Stimulated activated CD8-positive, alpha-beta memory T cell treated with anti-CD3 and anti-CD28 coated beads, Interleukin-15, amount 100 ng/mL, for 1 hour (primary cell): Measurements from ENCODE around the gene TUBA1C.
"Not testable (repeated sequence)": the region's sequence is repeated elsewhere in the genome, so short reads cannot be mapped to it uniquely, and the experiment has no call there.

Source experiments
- DNase-seq: peaks from one replicate; pipeline ENCODE4 v3.0.0-alpha.2; 2020; ENCODE audit warnings: low read depth

TUBA1C gene

DNA sequence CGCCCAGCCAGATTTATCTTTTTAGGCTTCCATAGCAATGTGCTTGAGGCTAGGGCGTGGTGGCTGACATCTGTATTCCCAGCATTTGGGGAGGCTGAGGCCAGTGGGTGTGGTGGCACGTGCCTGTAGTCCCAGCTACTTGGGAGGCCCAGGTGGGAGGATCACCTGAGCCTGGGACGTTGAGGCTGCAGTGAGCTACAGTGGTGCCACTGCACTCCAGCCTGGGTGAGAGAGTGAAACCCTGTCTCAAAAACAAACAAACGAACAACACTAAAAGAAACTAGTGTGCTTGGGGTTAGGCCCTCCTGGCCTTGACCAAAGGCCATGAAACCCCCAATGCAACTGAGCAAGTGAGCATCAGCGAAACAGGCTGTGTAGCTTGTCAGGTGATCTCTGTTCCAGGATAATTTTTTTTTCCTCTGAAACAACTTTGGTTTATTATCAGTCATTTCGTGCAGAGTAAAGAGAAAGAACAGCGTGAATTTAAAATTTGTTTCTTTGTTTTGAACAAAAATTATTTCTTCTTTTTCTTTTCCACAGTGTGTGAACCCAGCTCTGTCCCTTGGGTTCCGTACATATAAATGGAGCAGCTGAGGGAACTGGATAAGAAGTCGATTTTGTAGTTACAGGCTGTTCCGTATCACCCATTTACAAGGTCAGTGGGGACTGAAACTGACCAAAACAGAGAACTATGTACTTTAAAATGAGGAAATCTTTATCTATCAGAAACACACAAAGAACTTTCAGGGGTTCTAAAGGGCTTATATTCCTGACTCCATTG is 8.8 kb upstream of the TUBA1C start:
- no peak for DNase-seq

DNA sequence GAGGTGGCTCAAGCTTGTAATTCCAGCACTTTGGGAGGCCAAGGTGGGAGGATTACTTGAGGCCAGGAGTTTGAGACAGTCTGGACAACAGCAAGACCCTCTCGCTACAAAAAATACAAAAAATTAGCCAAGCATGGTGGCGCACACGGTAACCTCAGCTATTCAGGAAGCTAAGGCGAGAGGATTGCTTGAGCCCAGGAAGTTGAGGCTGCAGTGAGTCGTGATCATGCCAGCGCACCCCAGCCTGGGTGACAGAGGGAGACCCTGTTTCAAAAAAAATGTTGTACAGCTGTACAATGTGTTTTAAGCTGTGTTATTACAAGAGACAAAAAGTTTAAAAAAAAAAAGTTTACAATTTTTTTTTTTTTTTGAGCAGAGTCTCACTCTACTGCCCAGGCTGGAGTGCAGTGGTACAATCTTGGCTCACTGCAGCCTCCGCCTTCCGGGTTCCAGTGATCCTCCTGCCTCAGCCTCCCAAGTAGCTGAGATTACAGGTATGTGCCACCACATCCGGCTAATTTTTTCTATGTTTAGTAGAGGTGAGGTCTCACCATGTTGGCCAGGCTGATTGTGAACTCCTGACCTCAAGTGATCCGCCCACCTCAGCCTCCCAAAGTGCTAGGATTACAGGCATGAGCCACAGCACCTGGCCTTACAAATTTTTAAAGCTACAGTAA is 7.2 kb upstream of the TUBA1C start:
- not testable (repeated sequence) for DNase-seq

DNA sequence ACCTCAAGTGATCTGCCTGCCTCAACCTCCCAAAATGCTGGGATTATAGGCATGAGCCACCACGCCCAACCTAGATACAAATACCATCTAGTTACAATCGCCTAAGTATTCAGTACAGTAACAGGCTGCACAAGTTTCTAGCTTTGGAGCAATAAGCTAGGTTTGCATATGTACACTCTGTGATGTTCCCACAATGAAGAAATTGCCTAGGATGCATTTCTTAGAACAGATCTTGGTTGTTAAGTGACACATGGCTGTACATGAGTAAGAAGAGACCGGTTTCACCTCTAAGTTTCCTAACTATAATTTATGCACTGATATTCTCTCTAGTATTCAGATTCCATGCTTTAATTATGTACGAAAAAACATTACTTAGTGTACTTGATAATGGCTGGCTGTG is 5.4 kb upstream of the TUBA1C start:
- DNase-seq = no peak

DNA sequence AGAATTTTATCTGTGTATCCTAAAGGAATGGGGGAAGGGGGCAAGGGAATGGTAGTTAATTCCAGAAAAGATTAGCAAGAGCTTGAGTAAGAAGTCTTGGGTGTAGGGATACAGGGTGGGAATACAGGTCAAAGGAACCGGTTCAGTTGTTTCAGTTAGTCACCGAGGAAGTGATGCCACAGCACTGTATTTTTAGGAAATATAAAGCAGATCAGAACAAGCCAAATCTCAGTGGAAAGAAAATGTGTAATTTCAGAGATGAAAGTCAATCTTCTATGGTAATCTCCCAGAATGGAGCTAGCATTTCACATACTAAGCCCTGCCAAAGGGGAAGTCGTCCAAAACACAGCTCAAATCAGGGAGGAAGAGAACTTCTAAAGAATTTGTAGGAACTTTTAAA is 4.7 kb upstream of the TUBA1C start:
- DNase-seq = no peak

GRCh38 chr12:49260571-49261363 is 4.1 kb upstream of the TUBA1C start:
- DNase-seq = no peak

- DNase-seq = no peak
These were observed 3.2 kb upstream of the TUBA1C start for GRCh38 chr12:49261721-49262120.

GRCh38 chr12:49263400-49263763 is 1.5 kb upstream of the TUBA1C start:
- DNase-seq = no peak

- no peak for DNase-seq
These were observed 413 bp upstream of the TUBA1C start for GRCh38 chr12:49264466-49264872.

GRCh38 chr12:49269191-49269590 is 4.3 kb downstream of the TUBA1C start:
- not testable (repeated sequence) for DNase-seq

DNA sequence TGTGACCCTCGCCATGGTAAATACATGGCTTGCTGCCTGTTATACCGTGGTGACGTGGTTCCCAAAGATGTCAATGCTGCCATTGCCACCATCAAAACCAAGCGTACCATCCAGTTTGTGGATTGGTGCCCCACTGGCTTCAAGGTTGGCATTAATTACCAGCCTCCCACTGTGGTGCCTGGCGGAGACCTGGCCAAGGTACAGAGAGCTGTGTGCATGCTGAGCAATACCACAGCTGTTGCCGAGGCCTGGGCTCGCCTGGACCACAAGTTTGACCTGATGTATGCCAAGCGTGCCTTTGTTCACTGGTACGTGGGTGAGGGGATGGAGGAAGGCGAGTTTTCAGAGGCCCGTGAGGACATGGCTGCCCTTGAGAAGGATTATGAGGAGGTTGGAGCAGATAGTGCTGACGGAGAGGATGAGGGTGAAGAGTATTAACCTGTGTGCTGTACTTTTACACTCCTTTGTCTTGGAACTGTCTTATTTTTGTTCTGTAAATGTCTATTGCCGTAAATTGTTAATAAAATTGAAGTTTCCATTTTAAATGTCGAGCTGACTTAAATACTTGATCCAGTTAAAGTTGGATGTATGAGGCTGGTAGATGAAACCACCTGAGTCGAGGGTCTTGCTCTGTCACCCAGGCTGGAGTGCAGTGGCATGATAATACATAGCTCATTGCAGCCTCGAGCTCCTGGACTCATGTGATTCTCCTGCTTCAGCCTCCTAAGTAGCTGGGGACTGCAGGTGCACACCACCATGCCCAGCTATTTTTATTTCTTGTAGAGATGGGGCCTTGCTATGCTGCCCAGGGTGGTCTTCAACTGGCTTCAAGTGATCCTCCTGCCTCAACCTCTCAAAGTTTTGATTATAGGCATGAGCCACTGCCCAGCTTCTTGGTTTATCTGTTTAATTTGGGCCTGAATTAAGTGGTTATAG is 8.2 kb downstream of the TUBA1C start:
- no peak for DNase-seq

- DNase-seq = no peak
These were observed 9.0 kb downstream of the TUBA1C start for GRCh38 chr12:49273726-49274395.

DNA sequence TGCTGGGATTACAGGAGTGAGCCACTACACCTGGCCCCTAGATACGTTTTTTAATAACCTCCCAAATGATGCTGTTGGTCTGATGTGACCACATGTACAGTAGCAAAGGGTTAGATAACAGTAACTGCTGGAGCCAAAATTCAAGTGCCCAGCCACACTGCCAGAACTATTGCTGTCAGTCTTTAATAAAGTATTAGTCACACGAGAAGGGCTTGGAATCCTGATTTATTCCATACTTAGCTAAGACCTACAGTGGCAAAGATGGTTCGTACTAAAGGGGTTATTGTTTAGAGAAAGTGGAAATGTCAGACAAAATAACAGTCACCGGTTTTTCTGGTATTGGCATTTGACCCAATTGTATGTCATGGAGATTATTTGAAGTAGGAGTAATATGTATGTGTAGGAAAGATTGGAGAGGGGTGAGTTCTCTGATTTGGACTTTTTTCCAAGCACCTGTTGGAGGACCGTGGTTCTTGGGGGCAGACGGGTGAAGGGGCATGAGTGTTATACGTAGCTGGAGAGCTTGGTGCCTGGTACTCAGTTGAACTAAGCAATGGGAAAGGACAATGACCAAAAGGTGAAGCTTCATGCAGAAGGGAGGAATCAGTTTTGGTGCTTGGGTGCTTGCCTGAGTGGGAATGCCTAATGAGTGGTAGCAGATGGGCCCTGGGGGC is 9.7 kb downstream of the TUBA1C start:
- DNase-seq = no peak

GRCh38 chr12:49276304-49277290 is 11.7 kb downstream of the TUBA1C start:
- no peak for DNase-seq

DNA sequence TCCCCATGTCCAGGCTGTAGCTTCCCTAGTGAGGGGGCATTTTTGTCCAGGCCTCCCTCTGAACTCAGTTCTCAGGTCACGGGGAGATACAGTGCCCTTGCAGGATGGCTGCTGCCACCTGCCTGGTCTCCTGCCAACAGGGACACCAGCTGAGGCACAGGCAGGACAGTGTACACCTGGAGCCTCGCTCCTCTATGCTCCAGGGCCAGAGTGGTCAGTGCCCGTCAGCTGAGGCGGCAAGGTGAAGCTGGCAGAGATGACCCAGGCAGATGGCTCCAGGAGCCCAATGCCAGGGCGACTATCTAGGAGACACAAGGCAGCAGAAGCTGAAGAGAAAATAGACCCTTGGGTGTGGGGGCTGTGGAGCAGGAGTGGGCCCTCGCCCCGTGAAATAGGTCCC is 12.6 kb downstream of the TUBA1C start:
- no peak for DNase-seq

- DNase-seq = no peak
These were observed 14.9 kb downstream of the TUBA1C start for GRCh38 chr12:49279706-49280159.

- not testable (repeated sequence) for DNase-seq
These were observed 15.7 kb downstream of the TUBA1C start for GRCh38 chr12:49280545-49280944.

- DNase-seq = no peak
These were observed 17.4 kb downstream of the TUBA1C start for GRCh38 chr12:49282302-49282701.

GRCh38 chr12:49282740-49283375 is 18.0 kb downstream of the TUBA1C start:
- DNase-seq = not testable (repeated sequence)
